RWPE2 (cell line): Measurements from ENCODE around the gene NRIP2.

Source experiments
- ATAC-seq: fragments of 200-7000 bp; cut with Tn5 transposase; 3 replicates; pipeline ENCODE4 v1.9.1; 2021; ENCODE audit warnings: low read depth
- DNase-seq: peaks from one replicate; pipeline ENCODE4 v3.0.0-alpha.2; 2020; ENCODE audit warnings: low spot score
- H3K27ac ChIP-seq: fragments of 450-650 bp; 2 replicates; pipeline ENCODE4 v1.5.1; 2017; ENCODE audit warnings: mild to moderate bottlenecking; ENCODE audit not compliant: poor library complexity, severe bottlenecking
- H3K27me3 ChIP-seq: fragments of 250-450 bp; sonication (Bioruptor Pico); 2 replicates; pipeline ENCODE4 v1.5.1; 2021; ENCODE audit warnings: mild to moderate bottlenecking, moderate library complexity; ENCODE audit not compliant: insufficient read depth, poor library complexity, severe bottlenecking
- H3K36me3 ChIP-seq: fragments of 250-450 bp; sonication (Bioruptor Pico); 2 replicates; pipeline ENCODE4 v1.5.1; 2020; ENCODE audit warnings: low read depth, mild to moderate bottlenecking, moderate library complexity
- H3K4me1 ChIP-seq: fragments of 250-450 bp; sonication (Bioruptor Pico); 2 replicates; pipeline ENCODE4 v1.5.1; 2021; ENCODE audit warnings: mild to moderate bottlenecking, moderate library complexity; ENCODE audit not compliant: insufficient read depth, poor library complexity, severe bottlenecking
- H3K4me3 ChIP-seq: fragments of 250-450 bp; sonication (Bioruptor Pico); 2 replicates; pipeline ENCODE4 v1.5.1; 2021; ENCODE audit warnings: mild to moderate bottlenecking, moderate library complexity; ENCODE audit not compliant: severe bottlenecking
- H3K9me3 ChIP-seq: fragments of 250-450 bp; sonication (Bioruptor Pico); 2 replicates; pipeline ENCODE4 v1.5.1; 2021; ENCODE audit warnings: mild to moderate bottlenecking, moderate library complexity; ENCODE audit not compliant: severe bottlenecking
- CTCF ChIP-seq: fragments of 450-650 bp; IDR thresholded peaks from one replicate; pipeline ENCODE4 v1.5.1; 2017; ENCODE audit warnings: mild to moderate bottlenecking, moderate library complexity; ENCODE audit not compliant: poor library complexity, severe bottlenecking

NRIP2 gene

GRCh38 chr12:2819810-2820209, 15.0 kb downstream of the NRIP2 start:
- Histone ChIP-seq H3K9me3 (no peaks in the 10 kb centered on the region), H3K36me3 (peaks cover 67% of the 10 kb centered on the region), H3K4me3 (no peak overlapping the region), H3K27me3 (no peaks in the 10 kb centered on the region), H3K27ac (no peak overlapping the region), H3K4me1 (no peaks in the 10 kb centered on the region)
- no peak for DNase-seq
- no peak for ATAC-seq
- no peak for TF ChIP-seq CTCF

- ATAC-seq = peak; percentile 51
- no peaks in the 10 kb centered on the region for H3K9me3 ChIP-seq
- peak; percentile 89 for TF ChIP-seq CTCF
- H3K27me3 ChIP-seq = no peaks in the 10 kb centered on the region
- DNase-seq = no peak
- H3K36me3 ChIP-seq = peaks cover 26% of the 10 kb centered on the region
- peaks cover 8% of the 10 kb centered on the region for H3K4me1 ChIP-seq
- H3K27ac ChIP-seq = peak overlapping the region; percentile 59
- peak overlapping the region; percentile 76 for H3K4me3 ChIP-seq
Measured at GRCh38 chr12:2813214-2814185, 21.3 kb downstream of the NRIP2 start.

- Histone ChIP-seq H3K27ac (peak within 1 kb of the TSS; percentile 59), H3K4me1 (peaks cover 8% of the 10 kb centered on the region), H3K4me3 (peak within 1 kb of the TSS; percentile 76), H3K36me3 (peaks cover 19% of the 10 kb centered on the region), H3K27me3 (no peaks in the 10 kb centered on the region), H3K9me3 (no peaks in the 10 kb centered on the region)
- ATAC-seq (peak; percentile 96), DNase-seq (peak; percentile 99)
- TF ChIP-seq CTCF = no peak
Measured at GRCh38 chr12:2812290-2813213, 22.3 kb downstream of the NRIP2 start, which contains the start of gene ITFG2. Gene ITFG2, plus strand, starts transcription at chr12:2812668. Its CDS starts 93 bp downstream, at chr12:2812761.

GRCh38 chr12:2811801-2812200, 23.0 kb downstream of the NRIP2 start:
- DNase-seq (no peak), ATAC-seq (no peak)
- Histone ChIP-seq H3K27ac (peak overlapping the region; percentile 59), H3K36me3 (peaks cover 19% of the 10 kb centered on the region), H3K4me3 (peak overlapping the region; percentile 76), H3K27me3 (no peaks in the 10 kb centered on the region), H3K4me1 (peaks cover 8% of the 10 kb centered on the region), H3K9me3 (no peaks in the 10 kb centered on the region)
- no peak for TF ChIP-seq CTCF
